MM.1S (cell line): ENCODE data around the gene DUOX2.
"Not testable (repeated sequence)": the region's sequence is repeated elsewhere in the genome, so short reads cannot be mapped to it uniquely, and the experiment has no call there.

Source experiments
- DNase-seq: peaks from one replicate; pipeline ENCODE4 v3.0.0-alpha.2; 2015
- H2AFZ ChIP-seq: fragments of 300-600 bp; sonication (generic); 2 replicates; pipeline ENCODE4 v1.6.0; 2016; ENCODE audit warnings: antibody characterized with exemption, low read length
- H3F3A ChIP-seq: fragments of 300-600 bp; sonication (generic); 2 replicates; pipeline ENCODE4 v1.6.1; 2016; ENCODE audit warnings: mild to moderate bottlenecking, antibody characterized with exemption, low read length, moderate library complexity, mixed read lengths; ENCODE audit not compliant: insufficient read depth
- H3K27ac ChIP-seq: fragments of 300-600 bp; sonication (generic); 2 replicates; pipeline ENCODE4 v1.5.1; 2016; ENCODE audit warnings: mild to moderate bottlenecking, low read length
- H3K27me3 ChIP-seq: fragments of 300-600 bp; sonication (generic); replicated peaks from 2 replicates; pipeline ENCODE4 v1.6.0; 2016; ENCODE audit warnings: low read length; ENCODE audit not compliant: insufficient read depth
- H3K36me3 ChIP-seq: fragments of 300-600 bp; sonication (generic); replicated peaks from 2 replicates; pipeline ENCODE4 v1.6.1; 2016; ENCODE audit warnings: mild to moderate bottlenecking, low read length, mixed read lengths; ENCODE audit not compliant: insufficient read depth
- H3K4me1 ChIP-seq: fragments of 300-600 bp; sonication (generic); 2 replicates; pipeline ENCODE4 v1.6.1; 2016; ENCODE audit warnings: low read length, mixed read lengths
- H3K4me2 ChIP-seq: fragments of 300-600 bp; sonication (generic); 2 replicates; pipeline ENCODE4 v1.6.0; 2016; ENCODE audit warnings: low read depth, low read length
- H3K4me3 ChIP-seq: fragments of 300-600 bp; sonication (generic); 2 replicates; pipeline ENCODE4 v1.5.1; 2016; ENCODE audit warnings: low read length, mixed read lengths
- H3K79me2 ChIP-seq: fragments of 300-600 bp; sonication (generic); 2 replicates; pipeline ENCODE4 v1.6.1; 2016; ENCODE audit warnings: mixed run types, low read length, mixed read lengths
- H3K9ac ChIP-seq: fragments of 300-600 bp; sonication (generic); 2 replicates; pipeline ENCODE4 v1.6.1; 2016; ENCODE audit warnings: low read length, mixed read lengths
- H3K9me2 ChIP-seq: fragments of 300-600 bp; sonication (generic); replicated peaks from 2 replicates; pipeline ENCODE4 v1.6.1; 2016; ENCODE audit warnings: mild to moderate bottlenecking, low read length, mixed read lengths; ENCODE audit not compliant: insufficient read depth
- H3K9me3 ChIP-seq: fragments of 300-600 bp; sonication (generic); replicated peaks from 2 replicates; pipeline ENCODE4 v1.6.1; 2016; ENCODE audit warnings: mild to moderate bottlenecking, low read length, mixed read lengths; ENCODE audit not compliant: insufficient read depth
- H4K20me1 ChIP-seq: fragments of 300-600 bp; sonication (generic); 2 replicates; pipeline ENCODE4 v1.6.1; 2016; ENCODE audit warnings: mild to moderate bottlenecking, low read length, moderate library complexity, mixed read lengths; ENCODE audit not compliant: insufficient read depth

The DUOX2 gene

DNA sequence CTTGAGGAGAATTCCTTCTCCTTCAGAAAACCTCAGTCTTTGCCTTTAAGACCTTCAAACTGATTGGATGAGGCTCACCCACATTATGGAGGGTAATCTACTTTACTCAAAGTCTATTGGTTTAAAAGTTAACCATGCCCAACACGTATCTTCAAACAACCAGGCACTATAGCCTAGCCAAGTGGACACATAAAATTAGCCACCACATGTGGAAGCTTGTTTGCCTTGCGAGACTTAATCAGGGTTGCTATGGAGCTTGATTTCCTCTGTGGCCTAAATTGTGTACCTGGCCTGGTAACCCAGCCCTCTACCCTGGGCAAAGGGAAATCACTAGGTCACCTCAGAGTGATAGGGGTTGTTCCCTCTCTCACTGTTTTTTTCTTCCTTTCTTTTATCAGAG, 71.1 kb downstream of the DUOX2 start:
- not testable (repeated sequence) for H3K27me3 ChIP-seq, H3K27ac ChIP-seq, H3K9me3 ChIP-seq, H3K36me3 ChIP-seq, H3K9ac ChIP-seq, DNase-seq, H3K9me2 ChIP-seq, H4K20me1 ChIP-seq, H3K4me2 ChIP-seq, H3K79me2 ChIP-seq, H2AFZ ChIP-seq, H3K4me3 ChIP-seq, H3K4me1 ChIP-seq, H3F3A ChIP-seq
